OCI-LY1 (cell line): ENCODE measurements around the gene LSAMP.

Experiments used
- H2AFZ ChIP-seq: fragments of 200-600 bp; sonication (generic), shearing (Covaris generic); 2 replicates; pipeline ENCODE4 v1.6.0; 2014; ENCODE audit warnings: antibody characterized with exemption, mild to moderate bottlenecking, low read length
- H3F3A ChIP-seq: fragments of 200-600 bp; sonication (generic), shearing (Covaris generic); 2 replicates; pipeline ENCODE4 v1.6.0; 2014; ENCODE audit warnings: mild to moderate bottlenecking, antibody characterized with exemption, low read length, moderate library complexity; ENCODE audit not compliant: insufficient read depth
- H3K27ac ChIP-seq: fragments of 200-600 bp; sonication (generic); 2 replicates; pipeline ENCODE4 v1.5.1; 2014; ENCODE audit warnings: low read length, mixed run types, mild to moderate bottlenecking, low read depth; ENCODE audit not compliant: poor library complexity, severe bottlenecking
- H3K27me3 ChIP-seq: fragments of 200-600 bp; sonication (generic); 2 replicates; pipeline ENCODE4 v1.6.0; 2014; ENCODE audit warnings: antibody characterized with exemption, mild to moderate bottlenecking, low read length, moderate library complexity; ENCODE audit not compliant: insufficient read depth
- H3K36me3 ChIP-seq: fragments of 200-600 bp; sonication (generic); 2 replicates; pipeline ENCODE4 v1.6.1; 2014; ENCODE audit warnings: mild to moderate bottlenecking, antibody characterized with exemption, low read length, moderate library complexity, mixed read lengths; ENCODE audit not compliant: insufficient read depth
- H3K4me1 ChIP-seq: fragments of 200-600 bp; sonication (generic); 2 replicates; pipeline ENCODE4 v1.5.1; 2014; ENCODE audit warnings: mild to moderate bottlenecking, low read length, moderate library complexity; ENCODE audit not compliant: insufficient read depth, severe bottlenecking
- H3K4me2 ChIP-seq: fragments of 200-600 bp; sonication (generic), shearing (Covaris generic); 2 replicates; pipeline ENCODE4 v1.6.1; 2014; ENCODE audit warnings: low read length
- H3K4me3 ChIP-seq: fragments of 200-600 bp; sonication (generic); 2 replicates; pipeline ENCODE4 v1.5.1; 2014; ENCODE audit warnings: low read length, low read depth, mild to moderate bottlenecking, mixed read lengths; ENCODE audit not compliant: poor library complexity, severe bottlenecking
- H3K79me2 ChIP-seq: fragments of 200-600 bp; shearing (Covaris generic); 2 replicates; pipeline ENCODE4 v1.6.1; 2016; ENCODE audit warnings: mixed run types, low read length, mixed read lengths; ENCODE audit not compliant: insufficient read depth
- H3K9ac ChIP-seq: fragments of 200-600 bp; sonication (generic), shearing (Covaris generic); 2 replicates; pipeline ENCODE4 v1.6.1; 2014; ENCODE audit warnings: mild to moderate bottlenecking, low read length, mixed read lengths
- H3K9me2 ChIP-seq: fragments of 200-600 bp; sonication (generic), shearing (Covaris generic); 2 replicates; pipeline ENCODE4 v1.6.1; 2014; ENCODE audit warnings: low read depth, mild to moderate bottlenecking, low read length, mixed read lengths
- H3K9me3 ChIP-seq: fragments of 200-600 bp; shearing (Covaris generic); 2 replicates; pipeline ENCODE4 v1.6.1; 2014; ENCODE audit warnings: low read length, mixed read lengths
- H4K20me1 ChIP-seq: fragments of 200-600 bp; sonication (generic), shearing (Covaris generic); 2 replicates; pipeline ENCODE4 v1.6.0; 2016; ENCODE audit warnings: mild to moderate bottlenecking, low read length; ENCODE audit not compliant: insufficient read depth
- EZH2 ChIP-seq: fragments of 200-600 bp; sonication (generic), shearing (Covaris generic); IDR thresholded peaks from 2 replicates; pipeline ENCODE4 v1.8.0; 2017; ENCODE audit warnings: borderline replicate concordance, mixed run types, mild to moderate bottlenecking, antibody characterized with exemption, low read length, moderate library complexity, mixed read lengths
- TF ChIP-seq, protein P1 (sequence below): fragments of 200-600 bp; sonication (generic), shearing (Covaris generic); IDR thresholded peaks from 2 replicates; pipeline ENCODE4 v1.5.1; 2017; ENCODE audit warnings: mild to moderate bottlenecking, antibody characterized with exemption, low read length, moderate library complexity, mixed read lengths

Gene LSAMP

DNA sequence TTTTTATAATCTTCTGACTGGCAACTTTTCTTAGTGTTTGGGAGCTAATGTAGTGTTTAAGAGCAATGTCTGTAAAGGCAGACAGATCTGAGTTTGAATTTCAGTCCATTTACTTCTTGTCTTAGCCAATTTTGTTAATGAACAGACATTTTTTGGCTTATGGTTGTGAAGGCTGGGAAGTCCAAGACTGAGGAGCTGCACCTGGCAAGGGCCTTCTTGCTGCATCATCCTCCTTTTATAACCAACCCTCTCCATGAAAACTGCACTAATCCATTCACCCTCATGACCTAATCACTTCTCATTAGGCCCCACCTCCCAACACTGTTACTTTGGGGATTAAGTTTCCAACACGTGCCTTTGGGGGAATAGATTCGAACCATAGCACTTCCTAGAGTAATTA is 657.5 kb downstream of the LSAMP start:
- no peak overlapping the region for H3K27ac ChIP-seq
- H3K9ac ChIP-seq, result no peak overlapping the region
- H3K9me2 ChIP-seq, result no peaks in the 10 kb centered on the region
- no peaks in the 10 kb centered on the region for H3K9me3 ChIP-seq
- no peaks in the 10 kb centered on the region for H3F3A ChIP-seq
- peaks cover 7% of the 10 kb centered on the region for H3K4me1 ChIP-seq
- H3K36me3 ChIP-seq, result no peaks in the 10 kb centered on the region
- H3K4me2 ChIP-seq, result no peak overlapping the region
- no peaks in the 10 kb centered on the region for H3K27me3 ChIP-seq
- no peak overlapping the region for H3K4me3 ChIP-seq
- H2AFZ ChIP-seq, result no peak overlapping the region
- no peaks in the 10 kb centered on the region for H3K79me2 ChIP-seq
- no peak for TF ChIP-seq EZH2
- TF ChIP-seq, protein P1, sequence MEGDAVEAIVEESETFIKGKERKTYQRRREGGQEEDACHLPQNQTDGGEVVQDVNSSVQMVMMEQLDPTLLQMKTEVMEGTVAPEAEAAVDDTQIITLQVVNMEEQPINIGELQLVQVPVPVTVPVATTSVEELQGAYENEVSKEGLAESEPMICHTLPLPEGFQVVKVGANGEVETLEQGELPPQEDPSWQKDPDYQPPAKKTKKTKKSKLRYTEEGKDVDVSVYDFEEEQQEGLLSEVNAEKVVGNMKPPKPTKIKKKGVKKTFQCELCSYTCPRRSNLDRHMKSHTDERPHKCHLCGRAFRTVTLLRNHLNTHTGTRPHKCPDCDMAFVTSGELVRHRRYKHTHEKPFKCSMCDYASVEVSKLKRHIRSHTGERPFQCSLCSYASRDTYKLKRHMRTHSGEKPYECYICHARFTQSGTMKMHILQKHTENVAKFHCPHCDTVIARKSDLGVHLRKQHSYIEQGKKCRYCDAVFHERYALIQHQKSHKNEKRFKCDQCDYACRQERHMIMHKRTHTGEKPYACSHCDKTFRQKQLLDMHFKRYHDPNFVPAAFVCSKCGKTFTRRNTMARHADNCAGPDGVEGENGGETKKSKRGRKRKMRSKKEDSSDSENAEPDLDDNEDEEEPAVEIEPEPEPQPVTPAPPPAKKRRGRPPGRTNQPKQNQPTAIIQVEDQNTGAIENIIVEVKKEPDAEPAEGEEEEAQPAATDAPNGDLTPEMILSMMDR, result no peak
- no peaks in the 10 kb centered on the region for H4K20me1 ChIP-seq

DNA sequence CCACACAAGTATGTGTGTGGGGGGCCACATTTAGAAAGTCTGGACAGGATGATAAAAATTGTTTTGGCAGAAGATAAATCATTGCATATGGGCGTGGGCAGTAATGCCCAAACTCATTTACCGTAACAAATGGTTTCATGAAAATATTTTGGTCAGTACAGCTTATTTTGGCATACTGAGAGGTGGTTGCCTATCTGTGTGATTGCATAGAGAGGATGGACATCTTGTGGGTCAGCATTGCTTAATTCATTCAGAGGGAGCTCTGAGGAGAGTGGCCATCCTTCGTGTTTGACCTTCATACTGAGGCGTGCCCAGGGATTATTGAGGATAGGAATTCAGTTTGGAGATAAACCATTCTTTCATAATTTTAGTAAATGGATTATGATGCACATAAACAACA is 659.5 kb downstream of the LSAMP start:
- H3K27me3 ChIP-seq, result no peaks in the 10 kb centered on the region
- H3K4me3 ChIP-seq, result no peak overlapping the region
- no peaks in the 10 kb centered on the region for H3K9me2 ChIP-seq
- no peaks in the 10 kb centered on the region for H3K79me2 ChIP-seq
- H3K27ac ChIP-seq, result no peak overlapping the region
- peaks cover 7% of the 10 kb centered on the region for H3K4me1 ChIP-seq
- H3K9ac ChIP-seq, result no peak overlapping the region
- H3K9me3 ChIP-seq, result no peaks in the 10 kb centered on the region
- no peak overlapping the region for H2AFZ ChIP-seq
- no peaks in the 10 kb centered on the region for H3K36me3 ChIP-seq
- no peak for TF ChIP-seq EZH2
- TF ChIP-seq, protein P1, result no peak
- no peaks in the 10 kb centered on the region for H3F3A ChIP-seq
- H4K20me1 ChIP-seq, result no peaks in the 10 kb centered on the region
- no peak overlapping the region for H3K4me2 ChIP-seq

DNA sequence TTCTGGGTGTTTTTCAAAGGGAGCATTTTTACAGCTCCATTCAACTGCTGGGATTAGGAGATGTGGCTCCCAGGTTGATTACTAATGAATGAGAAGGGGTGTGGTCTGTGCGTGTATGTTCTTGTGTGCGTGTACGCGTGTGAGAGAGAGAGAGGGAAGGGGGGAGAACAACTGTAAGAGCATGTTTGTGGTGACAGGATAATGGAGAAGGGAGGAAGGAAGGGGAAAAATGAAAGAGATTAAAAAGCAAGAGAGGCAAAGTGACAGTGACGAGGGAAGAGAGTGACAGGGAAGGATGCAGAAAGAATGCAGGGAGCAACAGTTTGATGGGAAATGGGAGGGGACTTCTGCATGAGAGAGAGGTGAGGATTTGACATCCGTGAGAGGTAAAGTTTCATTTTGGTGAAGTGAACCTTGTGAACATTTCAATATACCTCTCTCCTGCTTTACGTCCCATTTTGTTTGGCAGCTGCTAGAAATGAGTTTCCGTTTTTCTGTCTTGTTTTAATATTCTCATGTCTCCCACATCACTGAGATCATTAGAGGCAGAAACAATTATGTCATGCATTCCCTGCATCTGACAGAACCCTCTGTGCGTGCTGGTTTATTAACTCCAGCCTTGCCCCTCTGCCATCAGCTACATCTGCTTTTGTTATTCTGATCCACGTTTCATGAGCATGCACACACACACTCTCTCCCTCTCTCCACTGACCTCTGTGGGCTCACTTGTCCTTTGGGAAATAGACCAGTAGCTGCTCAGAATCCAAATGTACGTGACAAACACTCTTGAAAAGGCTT is 660.3 kb downstream of the LSAMP start:
- H3K27ac ChIP-seq, result no peak overlapping the region
- peak overlapping the region; percentile 30; the same call in 1 of the 2 replicates for H3K9ac ChIP-seq
- H4K20me1 ChIP-seq, result no peaks in the 10 kb centered on the region
- H3K36me3 ChIP-seq, result no peaks in the 10 kb centered on the region
- H3K4me1 ChIP-seq, result peaks cover 7% of the 10 kb centered on the region
- H3K9me3 ChIP-seq, result no peaks in the 10 kb centered on the region
- H3K9me2 ChIP-seq, result no peaks in the 10 kb centered on the region
- no peaks in the 10 kb centered on the region for H3K27me3 ChIP-seq
- H3F3A ChIP-seq, result no peaks in the 10 kb centered on the region
- H3K4me3 ChIP-seq, result peak overlapping the region; percentile 63
- no peaks in the 10 kb centered on the region for H3K79me2 ChIP-seq
- TF ChIP-seq, protein P1, result no peak
- no peak for TF ChIP-seq EZH2
- 0 out of 2 replicates have a peak overlapping the region, but pooled peaks have one; percentile 26 for H2AFZ ChIP-seq
- peak overlapping the region; percentile 80 for H3K4me2 ChIP-seq
